Esophagus squamous epithelium (tissue), 4 donors: ENCODE data around the gene MOK.

ENCODE experiments used
- POLR2A ChIP-seq, 4 donors: fragments of 450-650 bp; IDR thresholded peaks; one replicate each; pipeline ENCODE4 v1.6.1; 2017; ENCODE audit warnings: antibody characterized with exemption in 4 of 4, mild to moderate bottlenecking in 4 of 4, moderate library complexity in 3 of 4
- TF ChIP-seq, protein P1 (sequence below), 6 experiments: fragments of 450-650 bp in 4 of 6; fragments of 200-600 bp in 2 of 6; sonication (generic) in 2 of 6; IDR thresholded peaks; one replicate each; pipeline ENCODE4 v1.5.1; 2016 to 2019; ENCODE audit warnings: antibody characterized with exemption in 6 of 6, mild to moderate bottlenecking in 4 of 6, moderate library complexity in 4 of 6

DNA sequence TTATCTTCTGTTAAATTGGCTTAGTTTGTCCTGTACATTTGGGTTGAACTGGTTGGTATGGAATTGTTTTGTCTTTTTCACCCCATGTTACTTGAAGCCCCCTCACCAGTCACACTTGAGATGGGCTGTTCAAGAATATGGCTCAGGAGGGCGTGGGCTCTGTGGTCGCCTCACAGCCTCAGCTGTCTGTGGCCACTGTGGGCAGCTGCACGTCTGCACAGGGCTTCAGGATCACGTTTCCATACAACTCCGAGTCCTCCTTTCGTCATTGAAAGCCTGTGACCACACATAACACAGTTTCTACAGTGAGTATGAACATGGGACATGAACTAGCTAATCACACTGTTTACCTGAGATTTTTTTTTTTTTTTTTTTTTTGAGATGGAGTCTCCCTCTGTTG lies 81.3 kb downstream of the MOK start:
- TF ChIP-seq, protein P1, sequence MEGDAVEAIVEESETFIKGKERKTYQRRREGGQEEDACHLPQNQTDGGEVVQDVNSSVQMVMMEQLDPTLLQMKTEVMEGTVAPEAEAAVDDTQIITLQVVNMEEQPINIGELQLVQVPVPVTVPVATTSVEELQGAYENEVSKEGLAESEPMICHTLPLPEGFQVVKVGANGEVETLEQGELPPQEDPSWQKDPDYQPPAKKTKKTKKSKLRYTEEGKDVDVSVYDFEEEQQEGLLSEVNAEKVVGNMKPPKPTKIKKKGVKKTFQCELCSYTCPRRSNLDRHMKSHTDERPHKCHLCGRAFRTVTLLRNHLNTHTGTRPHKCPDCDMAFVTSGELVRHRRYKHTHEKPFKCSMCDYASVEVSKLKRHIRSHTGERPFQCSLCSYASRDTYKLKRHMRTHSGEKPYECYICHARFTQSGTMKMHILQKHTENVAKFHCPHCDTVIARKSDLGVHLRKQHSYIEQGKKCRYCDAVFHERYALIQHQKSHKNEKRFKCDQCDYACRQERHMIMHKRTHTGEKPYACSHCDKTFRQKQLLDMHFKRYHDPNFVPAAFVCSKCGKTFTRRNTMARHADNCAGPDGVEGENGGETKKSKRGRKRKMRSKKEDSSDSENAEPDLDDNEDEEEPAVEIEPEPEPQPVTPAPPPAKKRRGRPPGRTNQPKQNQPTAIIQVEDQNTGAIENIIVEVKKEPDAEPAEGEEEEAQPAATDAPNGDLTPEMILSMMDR (IDR thresholded peaks at IDR 0.05): no peak
- no peak for TF ChIP-seq POLR2A (IDR thresholded peaks at IDR 0.05)
